ENCODE data around the gene STAP1.

- TF ChIP-seq CTCF (IDR thresholded peaks at IDR 0.05) (no peak), POLR2AphosphoS5 (IDR thresholded peaks at IDR 0.05) (no peak), POLR2A (IDR thresholded peaks at IDR 0.05) (no peak)
These were observed 22.1 kb downstream of the STAP1 start for GRCh38 chr4:67580577-67580976.

All from upper lobe of left lung (tissue), 4 donors.